PC-9 (cell line): ENCODE data around the gene GLS2. TPM values are rescaled to one million over a fixed set of nuclear protein-coding genes. Genes with fewer than 3 reads are reported as not detected.

Experiments
- BruUV-seq: library from RNA; stranded (reverse); fragments of 400-500 nt; replicated peaks from 2 replicates; lab custom pipeline; 2021; lab: Mats Ljungman, UMichigan
- CTCF ChIA-PET: fragments of 300-600 bp; sonication (Branson Sonifier 250); formaldehyde crosslinking; loops from one replicate; lab custom pipeline; 2022; ENCODE audit warnings: antibody characterized with exemption; lab: Charles Lee
- POLR2A ChIA-PET: fragments of 300-600 bp; sonication (Branson Sonifier 250); formaldehyde crosslinking; loops from one replicate; lab custom pipeline; 2022; ENCODE audit warnings: antibody characterized with exemption; ENCODE audit not compliant: unreplicated experiment; lab: Charles Lee
- DNase-seq, 2 experiments: peaks; one replicate each; pipeline versions ENCODE4 v3.0.0 to v3.0.0-alpha.2; 2015 to 2022; ENCODE audit warnings: mixed read lengths in 1 of 2
- H2AFZ ChIP-seq: fragments of 200-600 bp; sonication (generic); 2 replicates; pipeline ENCODE4 v1.8.1; 2017; ENCODE audit warnings: antibody characterized with exemption
- H3F3A ChIP-seq: fragments of 200-600 bp; sonication (generic); 2 replicates; pipeline ENCODE4 v1.8.1; 2017; ENCODE audit warnings: antibody characterized with exemption, mild to moderate bottlenecking, low read depth; ENCODE audit not compliant: insufficient read depth
- H3K27ac ChIP-seq: fragments of 200-600 bp; sonication (generic); 2 replicates; pipeline ENCODE4 v1.6.1; 2016; ENCODE audit warnings: mixed run types
- H3K27me3 ChIP-seq: fragments of 200-600 bp; sonication (generic); 2 replicates; pipeline ENCODE4 v1.6.1; 2016; ENCODE audit warnings: low read depth, mixed run types; ENCODE audit not compliant: insufficient read depth
- H3K36me3 ChIP-seq: fragments of 200-600 bp; sonication (generic); 2 replicates; pipeline ENCODE4 v1.6.1; 2016; ENCODE audit warnings: low read depth, mixed run types
- H3K4me1 ChIP-seq: fragments of 200-600 bp; sonication (generic); replicated peaks from 2 replicates; pipeline ENCODE4 v1.6.1; 2016; ENCODE audit warnings: mixed run types; ENCODE audit not compliant: insufficient read depth
- H3K4me2 ChIP-seq: fragments of 200-600 bp; sonication (generic); 2 replicates; pipeline ENCODE4 v1.6.1; 2017; ENCODE audit warnings: mixed run types
- H3K4me3 ChIP-seq: fragments of 200-600 bp; sonication (generic); 2 replicates; pipeline ENCODE4 v1.6.1; 2016; ENCODE audit warnings: mixed run types
- H3K79me2 ChIP-seq: fragments of 200-600 bp; sonication (generic); 2 replicates; pipeline ENCODE4 v1.6.1; 2017; ENCODE audit warnings: low read depth, mixed run types
- H3K9me2 ChIP-seq: fragments of 200-600 bp; sonication (generic); 2 replicates; pipeline ENCODE4 v1.8.1; 2017; ENCODE audit warnings: mild to moderate bottlenecking; ENCODE audit not compliant: insufficient read depth
- H3K9me3 ChIP-seq: fragments of 200-600 bp; sonication (generic); 2 replicates; pipeline ENCODE4 v1.8.1; 2016; ENCODE audit warnings: low read depth; ENCODE audit not compliant: insufficient read depth
- H4K20me1 ChIP-seq: fragments of 200-600 bp; sonication (generic); 2 replicates; pipeline ENCODE4 v1.8.1; 2017; ENCODE audit not compliant: insufficient read depth
- CTCF ChIP-seq: fragments of 200-600 bp; sonication (generic); conservative IDR thresholded peaks from 2 replicates; pipeline ENCODE4 v1.6.1; 2017; ENCODE audit warnings: mixed run types, antibody characterized with exemption, mild to moderate bottlenecking, moderate library complexity
- EZH2 ChIP-seq: fragments of 200-600 bp; sonication (generic); IDR thresholded peaks from 2 replicates; pipeline ENCODE4 v1.8.0; 2017; ENCODE audit warnings: antibody characterized with exemption, low read depth
- intact Hi-C: fragments of 100-400 bp; cut with micrococcal nuclease; formaldehyde crosslinking; loops from one replicate; pipeline ENCODE4 v1.10.0; 2022; ENCODE audit not compliant: unreplicated experiment
- total RNA-seq: library from RNA; stranded (reverse); gene quantifications from 2 replicates; pipeline ENCODE4 v1.2.3, GENCODE V29; 2021

The GLS2 gene
- total RNA-seq, 1 experiment from 2014 or later = 1.3 TPM

- Histone ChIP-seq H2AFZ (no peak overlapping the region), H3K4me3 (no peak overlapping the region)
Measured at GRCh38 chr12:56520506-56520905, 32.5 kb upstream of the GLS2 start.

GRCh38 chr12:56520048-56520447, 32.1 kb upstream of the GLS2 start:
- Histone ChIP-seq H3F3A (peaks cover 49% of the 10 kb centered on the region), H3K27ac (peak overlapping the region; percentile 95), H3K4me3 (no peak overlapping the region), H2AFZ (no peak overlapping the region), H3K27me3 (no peaks in the 10 kb centered on the region), H3K9me3 (no peaks in the 10 kb centered on the region), H4K20me1 (no peaks in the 10 kb centered on the region), H3K9me2 (no peaks in the 10 kb centered on the region), H3K36me3 (no peaks in the 10 kb centered on the region), H3K4me1 (peaks cover 63% of the 10 kb centered on the region), H3K4me2 (peak overlapping the region; percentile 82), H3K79me2 (peaks cover 36% of the 10 kb centered on the region)
- BruUV-seq = no TSS peak
- ChIA-PET POLR2A (interaction anchor here (0.6 kb wide), 1 partner anchor 251 kb away, joined by 4 read pairs; no protein-coding TSS in a partner anchor), CTCF (no interaction called here)
- DNase-seq = no peak
- TF ChIP-seq CTCF (no peak), EZH2 (no peak)
- intact Hi-C loops = no loop called here

More at GRCh38 chr12:56520506-56520905, 32.5 kb upstream of the GLS2 start:
- TF ChIP-seq CTCF (no peak), EZH2 (no peak)
- peaks cover 49% of the 10 kb centered on the region for H3F3A ChIP-seq
- H3K9me2 ChIP-seq = no peaks in the 10 kb centered on the region
- no peaks in the 10 kb centered on the region for H3K36me3 ChIP-seq
- intact Hi-C loops = no loop called here
- ChIA-PET POLR2A (interaction anchor here (0.6 kb wide), 2 partner anchors 251 to 559 kb away, joined by 3 to 4 read pairs; no protein-coding TSS in a partner anchor), CTCF (no interaction called here)
- no TSS peak for BruUV-seq
- DNase-seq = peak in 1 of 2 experiments; percentile 37
- no peaks in the 10 kb centered on the region for H4K20me1 ChIP-seq
- peak overlapping the region; percentile 95 for H3K27ac ChIP-seq
- H3K4me2 ChIP-seq = peak overlapping the region; percentile 82
- peaks cover 66% of the 10 kb centered on the region for H3K4me1 ChIP-seq
- peaks cover 40% of the 10 kb centered on the region for H3K79me2 ChIP-seq
- no peaks in the 10 kb centered on the region for H3K9me3 ChIP-seq
- no peaks in the 10 kb centered on the region for H3K27me3 ChIP-seq

- Histone ChIP-seq H3K27ac (peak overlapping the region; percentile 95), H3K4me2 (peak overlapping the region; percentile 65), H3K27me3 (no peaks in the 10 kb centered on the region), H3K36me3 (no peaks in the 10 kb centered on the region), H3F3A (peaks cover 49% of the 10 kb centered on the region), H4K20me1 (no peaks in the 10 kb centered on the region), H3K9me2 (no peaks in the 10 kb centered on the region), H2AFZ (no peak overlapping the region), H3K4me3 (0 out of 2 replicates have a peak overlapping the region, but pooled peaks have one; percentile 15), H3K9me3 (no peaks in the 10 kb centered on the region), H3K4me1 (peaks cover 51% of the 10 kb centered on the region), H3K79me2 (peaks cover 21% of the 10 kb centered on the region)
- BruUV-seq = no TSS peak
- TF ChIP-seq EZH2 = no peak
- no peak for TF ChIP-seq CTCF
- POLR2A ChIA-PET = interaction anchor here (0.6 to 0.9 kb wide), 4 partner anchors 12 to 170 kb away, joined by 3 to 22 read pairs (median 9); no protein-coding TSS in a partner anchor
- intact Hi-C loops = loop anchor here (1.0 to 10.0 kb wide), 2 partner anchors 8 to 486 kb away; partner anchors contain the start of gene ZBTB39
- peak; percentile 41 to 94 for DNase-seq
- CTCF ChIA-PET = interaction anchor here (0.6 to 1.0 kb wide), 2 partner anchors 118 to 543 kb away, joined by 5 to 17 read pairs; no protein-coding TSS in a partner anchor
Measured at GRCh38 chr12:56518570-56518969, 30.6 kb upstream of the GLS2 start.
